Mesothelial cell of epicardium (in vitro differentiated cells): ENCODE measurements around the gene IL6ST. TPM values are rescaled to one million over a fixed set of nuclear protein-coding genes. Genes with fewer than 3 reads are reported as not detected.
"Not testable (repeated sequence)": the region's sequence is repeated elsewhere in the genome, so short reads cannot be mapped to it uniquely, and the experiment has no call there.

Source experiments
- DNase-seq, 2 experiments: peaks; one replicate each; pipeline ENCODE4 v3.0.0; 2021; ENCODE audit warnings: low spot score in 2 of 2; ENCODE audit not compliant: unreplicated experiment in 2 of 2
- H3K27ac Mint-ChIP-seq: 2 replicates; pipeline ENCODE4 v1.8.0; 2021; ENCODE audit warnings: mixed read lengths
- H3K27me3 Mint-ChIP-seq: 2 replicates; pipeline ENCODE4 v1.8.0; 2021; ENCODE audit warnings: low read depth, mixed read lengths
- H3K36me3 Mint-ChIP-seq: 2 replicates; pipeline ENCODE4 v1.8.0; 2021; ENCODE audit warnings: mixed read lengths
- H3K4me1 Mint-ChIP-seq: 2 replicates; pipeline ENCODE4 v1.8.0; 2021; ENCODE audit warnings: mixed read lengths
- H3K4me3 Mint-ChIP-seq: 2 replicates; pipeline ENCODE4 v1.8.0; 2021; ENCODE audit warnings: mild to moderate bottlenecking, moderate library complexity, mixed read lengths
- H3K9me3 Mint-ChIP-seq: 2 replicates; pipeline ENCODE4 v1.8.0; 2021; ENCODE audit warnings: mixed read lengths
- CTCF ChIP-seq: fragments of 200-600 bp; sonication (generic); IDR thresholded peaks from one replicate; pipeline ENCODE4 v1.5.0; 2021; ENCODE audit warnings: antibody characterized with exemption; ENCODE audit not compliant: unreplicated experiment
- total RNA-seq: library from RNA; stranded (reverse); gene quantifications from 3 replicates; pipeline ENCODE4 v1.2.1, GENCODE V29; 2021

Gene IL6ST
- 373 to 381 TPM (median 374 TPM) in 3 replicates for total RNA-seq

GRCh38 chr5:55994495-55994997 lies at the start of gene IL6ST:
IL6ST (minus strand) TSS chr5:55994963; CDS start chr5:55976278, 18,685 bp downstream.
- TF ChIP-seq CTCF: no peak
- Mint-ChIP-seq H3K27ac (peak within 1 kb of the TSS; percentile 98), H3K9me3 (peaks cover 5% of the 10 kb centered on the region), H3K4me1 (peaks cover 58% of the 10 kb centered on the region), H3K27me3 (no peaks in the 10 kb centered on the region), H3K36me3 (peaks cover 4% of the 10 kb centered on the region), H3K4me3 (peak within 1 kb of the TSS; percentile 90)
- DNase-seq: no peak

GRCh38 chr5:56039985-56040384 lies 45.2 kb upstream of the IL6ST start:
- Mint-ChIP-seq H3K4me3 (no peak overlapping the region), H3K27me3 (no peaks in the 10 kb centered on the region), H3K27ac (peak overlapping the region; percentile 60), H3K4me1 (peaks cover 41% of the 10 kb centered on the region), H3K9me3 (peaks cover 11% of the 10 kb centered on the region), H3K36me3 (peaks cover 6% of the 10 kb centered on the region)
- no peak for TF ChIP-seq CTCF
- DNase-seq: no peak

- H3K4me3 Mint-ChIP-seq, H3K27ac Mint-ChIP-seq, DNase-seq, H3K27me3 Mint-ChIP-seq, H3K9me3 Mint-ChIP-seq, H3K36me3 Mint-ChIP-seq: not testable (repeated sequence)
- H3K4me1 Mint-ChIP-seq: peaks cover 32% of the 10 kb centered on the region
Measured at GRCh38 chr5:56038206-56038605, 43.4 kb upstream of the IL6ST start.

GRCh38 chr5:56037531-56038010 lies 42.8 kb upstream of the IL6ST start:
- H3K36me3 Mint-ChIP-seq: peaks cover 3% of the 10 kb centered on the region
- no peaks in the 10 kb centered on the region for H3K27me3 Mint-ChIP-seq
- peaks cover 26% of the 10 kb centered on the region for H3K4me1 Mint-ChIP-seq
- no peak for DNase-seq
- no peak for TF ChIP-seq CTCF
- peak overlapping the region; percentile 2 for H3K4me3 Mint-ChIP-seq
- peaks cover 4% of the 10 kb centered on the region for H3K9me3 Mint-ChIP-seq
- peak overlapping the region; percentile 84 for H3K27ac Mint-ChIP-seq

GRCh38 chr5:56035394-56035793 lies 40.6 kb upstream of the IL6ST start:
- not testable (repeated sequence) for H3K27ac Mint-ChIP-seq, H3K27me3 Mint-ChIP-seq, H3K4me3 Mint-ChIP-seq, H3K36me3 Mint-ChIP-seq, DNase-seq, H3K9me3 Mint-ChIP-seq
- H3K4me1 Mint-ChIP-seq: peaks cover 18% of the 10 kb centered on the region

- H3K36me3 Mint-ChIP-seq, H3K4me1 Mint-ChIP-seq, H3K27ac Mint-ChIP-seq, H3K9me3 Mint-ChIP-seq, H3K4me3 Mint-ChIP-seq, H3K27me3 Mint-ChIP-seq, DNase-seq: not testable (repeated sequence)
Measured at GRCh38 chr5:56029871-56030630, 35.3 kb upstream of the IL6ST start.

GRCh38 chr5:56029457-56029856 lies 34.7 kb upstream of the IL6ST start:
- H3K4me1 Mint-ChIP-seq: peaks cover 6% of the 10 kb centered on the region
- H3K27me3 Mint-ChIP-seq: no peaks in the 10 kb centered on the region
- no peak overlapping the region for H3K27ac Mint-ChIP-seq
- H3K4me3 Mint-ChIP-seq: no peak overlapping the region
- no peaks in the 10 kb centered on the region for H3K9me3 Mint-ChIP-seq
- TF ChIP-seq CTCF: no peak
- DNase-seq: no peak
- H3K36me3 Mint-ChIP-seq: no peaks in the 10 kb centered on the region
